Fibroblast of lung (primary cell): ENCODE results near the gene WWOX. TPM values are rescaled to one million over a fixed set of nuclear protein-coding genes. Genes with fewer than 3 reads are reported as not detected.

ENCODE experiments used
- DNase-seq, 2 donors: peaks; one replicate each; pipeline versions ENCODE4 v3.0.0 to v3.0.0-alpha.2; 2010; ENCODE audit warnings: low read depth in 2 of 2
- H2AFZ ChIP-seq: 2 replicates; pipeline ENCODE4 v1.5.1; 2012; ENCODE audit warnings: low read length, control low read depth, inconsistent platforms
- H3K27ac ChIP-seq: 2 replicates; pipeline ENCODE4 v1.5.1; 2011; ENCODE audit warnings: low read length, control low read depth; ENCODE audit not compliant: insufficient read depth
- H3K27me3 ChIP-seq: 2 replicates; pipeline ENCODE4 v1.5.1; 2011; ENCODE audit warnings: mild to moderate bottlenecking, low read length; ENCODE audit not compliant: control insufficient read depth, insufficient read depth
- H3K36me3 ChIP-seq: 2 replicates; pipeline ENCODE4 v1.5.1; 2011; ENCODE audit warnings: low read length; ENCODE audit not compliant: control insufficient read depth, insufficient read depth
- H3K4me1 ChIP-seq: 2 replicates; pipeline ENCODE4 v1.5.1; 2011; ENCODE audit warnings: low read length; ENCODE audit not compliant: control insufficient read depth, insufficient read depth; ENCODE audit errors: extremely low read depth
- H3K4me2 ChIP-seq: 2 replicates; pipeline ENCODE4 v1.5.1; 2011; ENCODE audit warnings: low read length, control low read depth; ENCODE audit not compliant: insufficient read depth; ENCODE audit errors: extremely low read depth
- H3K4me3 ChIP-seq, 4 experiments: fragments of 200-600 bp in 1 of 4; sonication (generic) in 1 of 4; replicated peaks in 1 of 4; 2 replicates each; pipeline ENCODE4 v1.5.1; 2011 to 2016; ENCODE audit warnings: low read length in 4 of 4, low read depth in 3 of 4, mild to moderate bottlenecking in 3 of 4, control low read depth in 2 of 4, inconsistent platforms in 1 of 4, mixed read lengths in 1 of 4; ENCODE audit not compliant: insufficient read depth in 1 of 4; ENCODE audit errors: control extremely low read depth in 1 of 4
- H3K79me2 ChIP-seq: 2 replicates; pipeline ENCODE4 v1.5.1; 2012; ENCODE audit warnings: mild to moderate bottlenecking, low read length, inconsistent platforms; ENCODE audit not compliant: control insufficient read depth, insufficient read depth
- H3K9ac ChIP-seq: 2 replicates; pipeline ENCODE4 v1.5.1; 2011; ENCODE audit warnings: mild to moderate bottlenecking, low read length, control low read depth; ENCODE audit not compliant: insufficient read depth
- H3K9me3 ChIP-seq: 2 replicates; pipeline ENCODE4 v1.5.1; 2012; ENCODE audit warnings: low read depth, low read length; ENCODE audit not compliant: control insufficient read depth, insufficient read depth
- H4K20me1 ChIP-seq: 2 replicates; pipeline ENCODE4 v1.5.1; 2011; ENCODE audit warnings: low read length; ENCODE audit not compliant: control insufficient read depth, insufficient read depth; ENCODE audit errors: extremely low read depth
- CTCF ChIP-seq, 2 donors: IDR thresholded peaks in 1 of 2; conservative IDR thresholded peaks in 1 of 2; 1 replicate in 1 of 2; 2 replicates in 1 of 2; pipeline ENCODE4 v1.5.1; 2011 to 2012; ENCODE audit warnings: low read length in 2 of 2, control low read depth in 1 of 2, inconsistent platforms in 1 of 2, low read depth in 1 of 2, mild to moderate bottlenecking in 1 of 2
- EZH2 ChIP-seq: IDR thresholded peaks from 2 replicates; pipeline ENCODE4 v1.5.1; 2012; ENCODE audit warnings: low read length, control low read depth, mild to moderate bottlenecking; ENCODE audit errors: missing control alignments
- polyA plus RNA-seq, 2 donors: library from polyadenylated mRNA; depleted of rRNA in 1 of 2; stranded (reverse) in 1 of 2; unstranded in 1 of 2; fragments of >200 nt; gene quantifications; 2 replicates each; pipeline ENCODE4 v1.2.1, GENCODE V29; 2011 to 2012; ENCODE audit warnings: missing spikeins in 1 of 2
- total RNA-seq: library from RNA; depleted of rRNA; stranded (reverse); fragments of >200 nt; gene quantifications from 2 replicates; pipeline ENCODE4 v1.2.1, GENCODE V29; 2014

WWOX gene
- total and polyA plus RNA-seq, 2 donors (not counting 1 experiment from before 2014, with no cell fraction given): 5.6 to 16.3 TPM

GRCh38 chr16:78574571-78574970 is 475.1 kb downstream of the WWOX start:
- Histone ChIP-seq H4K20me1 (no peaks in the 10 kb centered on the region), H3K4me2 (no peak overlapping the region), H3K27me3 (no peaks in the 10 kb centered on the region), H3K9ac (no peak overlapping the region), H3K4me1 (no peaks in the 10 kb centered on the region), H3K27ac (no peak overlapping the region), H3K9me3 (no peaks in the 10 kb centered on the region), H3K36me3 (no peaks in the 10 kb centered on the region), H2AFZ (no peak overlapping the region), H3K4me3 (no peak overlapping the region), H3K79me2 (no peaks in the 10 kb centered on the region)
- no peak for TF ChIP-seq EZH2
- TF ChIP-seq CTCF (conservative IDR thresholded peaks at IDR 0.05 in 1 of 2, IDR thresholded peaks at IDR 0.05 in 1 of 2; ENCODE audit: low read depth in 1 of 2, low read length in 2 of 2): no peak
- DNase-seq: no peak

GRCh38 chr16:78576941-78577340 is 477.5 kb downstream of the WWOX start:
- Histone ChIP-seq H3K27me3 (no peaks in the 10 kb centered on the region), H3K9me3 (no peaks in the 10 kb centered on the region), H3K4me2 (no peak overlapping the region), H3K79me2 (no peaks in the 10 kb centered on the region), H3K4me3 (no peak overlapping the region), H4K20me1 (no peaks in the 10 kb centered on the region), H3K9ac (no peak overlapping the region), H2AFZ (no peak overlapping the region), H3K4me1 (no peaks in the 10 kb centered on the region), H3K27ac (no peak overlapping the region), H3K36me3 (no peaks in the 10 kb centered on the region)
- peak in 1 of 2 donors; percentile 6 for DNase-seq
- TF ChIP-seq CTCF (conservative IDR thresholded peaks at IDR 0.05 in 1 of 2, IDR thresholded peaks at IDR 0.05 in 1 of 2; ENCODE audit: low read depth in 1 of 2, low read length in 2 of 2) (no peak), EZH2 (no peak)

GRCh38 chr16:78577630-78578029 is 478.2 kb downstream of the WWOX start:
- Histone ChIP-seq H3K79me2 (no peaks in the 10 kb centered on the region), H2AFZ (no peak overlapping the region), H3K9ac (no peak overlapping the region), H3K27me3 (no peaks in the 10 kb centered on the region), H3K4me1 (no peaks in the 10 kb centered on the region), H3K27ac (no peak overlapping the region), H3K36me3 (no peaks in the 10 kb centered on the region), H4K20me1 (no peaks in the 10 kb centered on the region), H3K9me3 (no peaks in the 10 kb centered on the region), H3K4me2 (no peak overlapping the region), H3K4me3 (no peak overlapping the region)
- no peak for DNase-seq
- TF ChIP-seq EZH2: no peak
- no peak for TF ChIP-seq CTCF (conservative IDR thresholded peaks at IDR 0.05 in 1 of 2, IDR thresholded peaks at IDR 0.05 in 1 of 2; ENCODE audit: low read depth in 1 of 2, low read length in 2 of 2)
